NCI-H526 (cell line): Measurements from ENCODE around the gene FCHSD2.
A peak's percentile ranks its signal among the peaks of the same experiment; 100 is the strongest.

Experiments
- DNase-seq, 2 experiments: peaks; one replicate each; lab custom pipeline; 2025; lab: John Stamatoyannopoulos, UW

FCHSD2 gene

GRCh38 chr11:73172992-73173656 is 31.0 kb upstream of the FCHSD2 start:
- no peak for DNase-seq

GRCh38 chr11:73171436-73172161 is 29.5 kb upstream of the FCHSD2 start:
- DNase-seq: no peak

GRCh38 chr11:73170140-73170539 is 28.0 kb upstream of the FCHSD2 start:
- no peak for DNase-seq

GRCh38 chr11:73168925-73169579 is 26.9 kb upstream of the FCHSD2 start:
- no peak for DNase-seq

GRCh38 chr11:73167363-73167954 is 25.3 kb upstream of the FCHSD2 start:
- no peak for DNase-seq

GRCh38 chr11:73164803-73165540 is 22.9 kb upstream of the FCHSD2 start:
- DNase-seq: no peak

- DNase-seq: no peak
Observed at GRCh38 chr11:73163638-73164174, 21.6 kb upstream of the FCHSD2 start.

GRCh38 chr11:73162196-73162740 is 20.1 kb upstream of the FCHSD2 start:
- DNase-seq: no peak

GRCh38 chr11:73160005-73160760 is 18.1 kb upstream of the FCHSD2 start:
- no peak for DNase-seq

- no peak for DNase-seq
Observed at GRCh38 chr11:73159297-73159696, 17.2 kb upstream of the FCHSD2 start.

GRCh38 chr11:73158356-73159051 is 16.4 kb upstream of the FCHSD2 start:
- peak in 1 of 2 experiments; percentile 45 for DNase-seq

- DNase-seq: no peak
Observed at GRCh38 chr11:73157101-73158010, 15.2 kb upstream of the FCHSD2 start.

GRCh38 chr11:73156686-73157085 is 14.6 kb upstream of the FCHSD2 start:
- DNase-seq: no peak

GRCh38 chr11:73156114-73156513 is 14.0 kb upstream of the FCHSD2 start:
- no peak for DNase-seq

GRCh38 chr11:73155102-73155501 is 13.0 kb upstream of the FCHSD2 start:
- no peak for DNase-seq

- DNase-seq: no peak
Observed at GRCh38 chr11:73154178-73154577, 12.1 kb upstream of the FCHSD2 start.

GRCh38 chr11:73152861-73153483 is 10.9 kb upstream of the FCHSD2 start:
- no peak for DNase-seq

GRCh38 chr11:73152086-73152853 is 10.2 kb upstream of the FCHSD2 start:
- DNase-seq: no peak
